WTC11 (cell line): ENCODE results near the gene IQCK. TPM values are rescaled to one million over a fixed set of nuclear protein-coding genes. Genes with fewer than 3 reads are reported as not detected.

Experiments used
- ATAC-seq: fragments of 200-7000 bp; cut with Tn5 transposase; 2 replicates; pipeline ENCODE4 v1.10.0; 2021; ENCODE audit warnings: mild to moderate bottlenecking, moderate library complexity
- CTCF ChIA-PET: fragments of 300-600 bp; sonication (Branson Sonifier 250); formaldehyde crosslinking; loops from one replicate; lab custom pipeline; 2021; ENCODE audit warnings: antibody characterized with exemption; lab: Charles Lee
- POLR2A ChIA-PET: fragments of 350-600 bp; sonication (Branson Sonifier 250); formaldehyde crosslinking; loops from one replicate; lab custom pipeline; 2021; ENCODE audit warnings: antibody characterized with exemption; lab: Charles Lee
- DNase-seq: peaks from one replicate; pipeline ENCODE4 v3.0.0; 2021; ENCODE audit warnings: low spot score
- H3K27ac Mint-ChIP-seq: 2 replicates; pipeline ENCODE4 v1.8.0; 2021; ENCODE audit warnings: mixed read lengths
- H3K27me3 Mint-ChIP-seq: 2 replicates; pipeline ENCODE4 v1.8.0; 2021; ENCODE audit warnings: low read depth, mild to moderate bottlenecking, moderate library complexity, mixed read lengths
- H3K36me3 Mint-ChIP-seq: 2 replicates; pipeline ENCODE4 v1.8.0; 2021; ENCODE audit warnings: mixed read lengths
- H3K4me1 Mint-ChIP-seq: 2 replicates; pipeline ENCODE4 v1.8.0; 2022; ENCODE audit warnings: mixed read lengths
- H3K4me3 Mint-ChIP-seq: 2 replicates; pipeline ENCODE4 v1.8.0; 2021; ENCODE audit warnings: mild to moderate bottlenecking, moderate library complexity, mixed read lengths
- H3K9me3 Mint-ChIP-seq: 2 replicates; pipeline ENCODE4 v1.8.0; 2021; ENCODE audit warnings: mixed read lengths
- ARID4B ChIP-seq: sonication (generic); formaldehyde crosslinking; IDR thresholded peaks from 2 replicates; pipeline ENCODE4 v1.8.0; 2023; ENCODE audit warnings: missing genetic modification reagents, mild to moderate bottlenecking, borderline replicate concordance
- ATF2 ChIP-seq: sonication (generic); formaldehyde crosslinking; IDR thresholded peaks from 2 replicates; pipeline ENCODE4 v1.8.1; 2022; ENCODE audit warnings: low read depth, missing genetic modification reagents, borderline replicate concordance
- ATF6 ChIP-seq: sonication (generic); formaldehyde crosslinking; IDR thresholded peaks from 2 replicates; pipeline ENCODE4 v1.8.1; 2023; ENCODE audit warnings: mild to moderate bottlenecking, missing genetic modification reagents
- E2F4 ChIP-seq: sonication (generic); formaldehyde crosslinking; IDR thresholded peaks from 2 replicates; pipeline ENCODE4 v1.8.1; 2022; ENCODE audit warnings: low read depth, mild to moderate bottlenecking, moderate library complexity, missing genetic modification reagents, borderline replicate concordance
- EMX1 ChIP-seq: fragments of 250-450 bp; sonication (Bioruptor Pico); IDR thresholded peaks from 2 replicates; pipeline ENCODE4 v1.8.0; 2021; ENCODE audit warnings: mild to moderate bottlenecking
- ESRRA ChIP-seq: sonication (generic); formaldehyde crosslinking; IDR thresholded peaks from 2 replicates; pipeline ENCODE4 v1.8.1; 2022; ENCODE audit warnings: mild to moderate bottlenecking, missing genetic modification reagents, borderline replicate concordance
- GRHL2 ChIP-seq: fragments of 250-450 bp; sonication (Bioruptor Pico); IDR thresholded peaks from 2 replicates; pipeline ENCODE4 v1.8.0; 2022; ENCODE audit warnings: mild to moderate bottlenecking, moderate library complexity; ENCODE audit not compliant: insufficient replicate concordance, severe bottlenecking
- IRF1 ChIP-seq: sonication (generic); formaldehyde crosslinking; IDR thresholded peaks from 2 replicates; pipeline ENCODE4 v1.8.0; 2023; ENCODE audit warnings: missing genetic modification reagents
- KAT7 ChIP-seq: sonication (generic); formaldehyde crosslinking; IDR thresholded peaks from 2 replicates; pipeline ENCODE4 v1.8.1; 2023; ENCODE audit warnings: missing genetic modification reagents, mild to moderate bottlenecking, borderline replicate concordance
- MYBL2 ChIP-seq: sonication (generic); formaldehyde crosslinking; IDR thresholded peaks from 2 replicates; pipeline ENCODE4 v1.8.1; 2023; ENCODE audit warnings: mild to moderate bottlenecking, moderate library complexity, missing genetic modification reagents
- NFATC4 ChIP-seq: fragments of 250-450 bp; sonication (Bioruptor Pico); IDR thresholded peaks from 2 replicates; pipeline ENCODE4 v1.9.0; 2021; ENCODE audit warnings: mild to moderate bottlenecking
- NFE2L1 ChIP-seq: sonication (generic); formaldehyde crosslinking; IDR thresholded peaks from 2 replicates; pipeline ENCODE4 v1.8.1; 2023; ENCODE audit warnings: missing genetic modification reagents
- SMAD3 ChIP-seq: sonication (generic); formaldehyde crosslinking; IDR thresholded peaks from 2 replicates; pipeline ENCODE4 v1.8.0; 2022; ENCODE audit warnings: missing genetic modification reagents, mild to moderate bottlenecking, borderline replicate concordance
- SP1 ChIP-seq: sonication (generic); formaldehyde crosslinking; conservative IDR thresholded peaks from 2 replicates; pipeline ENCODE4 v1.8.1; 2022; ENCODE audit warnings: missing genetic modification reagents
- TCF7 ChIP-seq: sonication (generic); formaldehyde crosslinking; IDR thresholded peaks from 2 replicates; pipeline ENCODE4 v1.8.0; 2022; ENCODE audit warnings: mild to moderate bottlenecking, low read depth, missing genetic modification reagents, moderate library complexity
- ZNF232 ChIP-seq: sonication (generic); formaldehyde crosslinking; IDR thresholded peaks from 2 replicates; pipeline ENCODE4 v1.8.0; 2022; ENCODE audit warnings: mild to moderate bottlenecking, missing genetic modification reagents
- ZNF416 ChIP-seq: fragments of 250-450 bp; sonication (Bioruptor Pico); IDR thresholded peaks from 2 replicates; pipeline ENCODE4 v1.9.0; 2021; ENCODE audit warnings: mild to moderate bottlenecking, inconsistent platforms
- ZNF425 ChIP-seq: fragments of 250-450 bp; sonication (Bioruptor Pico); conservative IDR thresholded peaks from 2 replicates; pipeline ENCODE4 v1.9.0; 2021; ENCODE audit warnings: mild to moderate bottlenecking
- ZNF512 ChIP-seq: sonication (generic); formaldehyde crosslinking; IDR thresholded peaks from 2 replicates; pipeline ENCODE4 v1.8.1; 2022; ENCODE audit warnings: missing genetic modification reagents, borderline replicate concordance
- total RNA-seq: library from RNA; stranded (reverse); gene quantifications from 3 replicates; pipeline ENCODE4 v1.2.3, GENCODE V29; 2021

IQCK gene
- total RNA-seq, 1 experiment from 2014 or later: 5.8 TPM

GRCh38 chr16:19872179-19872863 is 154.2 kb downstream of the IQCK start:
- Mint-ChIP-seq H3K4me1 (peaks cover 37% of the 10 kb centered on the region), H3K27me3 (no peaks in the 10 kb centered on the region), H3K9me3 (no peaks in the 10 kb centered on the region), H3K36me3 (peaks cover 58% of the 10 kb centered on the region), H3K4me3 (no peak overlapping the region), H3K27ac (no peak overlapping the region)
- TF ChIP-seq IRF1 (CRISPR knock-in tag): no peak
- no peak for TF ChIP-seq SMAD3
- TF ChIP-seq MYBL2 (CRISPR knock-in tag): no peak
- TF ChIP-seq ZNF416 (CRISPR knock-in tag): no peak
- ChIA-PET CTCF (interaction anchor here (0.9 kb wide), 1 partner anchor 10 kb away, joined by 3 read pairs; no protein-coding TSS in a partner anchor), POLR2A (no interaction called here)
- DNase-seq (no peak), ATAC-seq (no peak)

GRCh38 chr16:19872935-19873334 is 154.9 kb downstream of the IQCK start:
- POLR2A ChIA-PET: interaction anchor here (0.6 to 0.7 kb wide), 2 partner anchors 434 to 1003 kb away, joined by 3 to 6 read pairs; no protein-coding TSS in a partner anchor
- Mint-ChIP-seq H3K27ac (no peak overlapping the region), H3K4me3 (no peak overlapping the region)
- no peak for TF ChIP-seq E2F4 (CRISPR knock-in tag)
- TF ChIP-seq NFATC4 (CRISPR knock-in tag): no peak
- TF ChIP-seq MYBL2 (CRISPR knock-in tag): no peak
- no peak for TF ChIP-seq ARID4B (CRISPR knock-in tag)
- no peak for TF ChIP-seq KAT7 (CRISPR knock-in tag)
- TF ChIP-seq GRHL2 (CRISPR knock-in tag): no peak
- TF ChIP-seq ZNF512 (CRISPR knock-in tag): no peak
- TF ChIP-seq ATF2 (CRISPR knock-in tag): no peak
- no peak for TF ChIP-seq ZNF425 (CRISPR knock-in tag)
- TF ChIP-seq EMX1: no peak
- no peak for TF ChIP-seq ATF6 (CRISPR knock-in tag)
- no peak for TF ChIP-seq ZNF416 (CRISPR knock-in tag)
- no peak for TF ChIP-seq SP1 (CRISPR knock-in tag)
- no peak for TF ChIP-seq ZNF232 (CRISPR knock-in tag)
- no peak for TF ChIP-seq ESRRA (CRISPR knock-in tag)
- TF ChIP-seq TCF7 (CRISPR knock-in tag): no peak
- no peak for TF ChIP-seq NFE2L1 (CRISPR knock-in tag)
- TF ChIP-seq, all 79 proteins: peak for 0
- peaks cover 41% of the 10 kb centered on the region for H3K4me1 Mint-ChIP-seq
- no peaks in the 10 kb centered on the region for H3K27me3 Mint-ChIP-seq
- ATAC-seq (no peak), DNase-seq (no peak)
- H3K9me3 Mint-ChIP-seq: no peaks in the 10 kb centered on the region
- H3K36me3 Mint-ChIP-seq: peaks cover 60% of the 10 kb centered on the region
- CTCF ChIA-PET: interaction anchor here (0.7 to 1.1 kb wide), 3 partner anchors 10 to 192 kb away, joined by 3 read pairs; no protein-coding TSS in a partner anchor
